Stimulated activated CD4-positive, alpha-beta T cell treated with anti-CD3 and anti-CD28 coated beads, Interleukin-4, amount 100 ng/mL, for 1 hour (primary cell): Measurements from ENCODE around the gene RPL18.
"Not testable (repeated sequence)": the region's sequence is repeated elsewhere in the genome, so short reads cannot be mapped to it uniquely, and the experiment has no call there.

Experiments
- DNase-seq: peaks from one replicate; pipeline ENCODE4 v3.0.0-alpha.2; 2020

Gene RPL18

GRCh38 chr19:48613024-48613851 is 5.7 kb downstream of the RPL18 start:
- DNase-seq, result no peak

DNA sequence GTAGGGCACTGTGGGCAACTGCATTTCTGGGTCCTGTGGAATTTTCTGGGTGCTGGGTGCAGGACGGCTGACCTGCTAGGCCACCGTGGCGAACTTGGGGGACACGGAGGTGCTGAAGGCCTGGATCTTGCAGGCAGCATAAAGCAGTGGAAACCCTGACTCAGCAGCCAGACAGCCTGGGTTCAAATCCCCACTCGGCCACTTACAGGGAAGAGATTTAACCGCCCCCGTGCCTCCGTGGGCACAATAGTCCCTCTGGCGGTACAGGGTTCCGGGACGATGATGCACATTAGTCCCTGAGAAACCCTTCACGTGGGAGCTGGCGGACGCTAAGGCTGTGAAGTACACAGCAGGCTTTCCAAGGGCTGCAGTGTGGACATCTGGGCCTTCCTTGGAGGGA is 7.1 kb downstream of the RPL18 start:
- DNase-seq, result no peak

DNA sequence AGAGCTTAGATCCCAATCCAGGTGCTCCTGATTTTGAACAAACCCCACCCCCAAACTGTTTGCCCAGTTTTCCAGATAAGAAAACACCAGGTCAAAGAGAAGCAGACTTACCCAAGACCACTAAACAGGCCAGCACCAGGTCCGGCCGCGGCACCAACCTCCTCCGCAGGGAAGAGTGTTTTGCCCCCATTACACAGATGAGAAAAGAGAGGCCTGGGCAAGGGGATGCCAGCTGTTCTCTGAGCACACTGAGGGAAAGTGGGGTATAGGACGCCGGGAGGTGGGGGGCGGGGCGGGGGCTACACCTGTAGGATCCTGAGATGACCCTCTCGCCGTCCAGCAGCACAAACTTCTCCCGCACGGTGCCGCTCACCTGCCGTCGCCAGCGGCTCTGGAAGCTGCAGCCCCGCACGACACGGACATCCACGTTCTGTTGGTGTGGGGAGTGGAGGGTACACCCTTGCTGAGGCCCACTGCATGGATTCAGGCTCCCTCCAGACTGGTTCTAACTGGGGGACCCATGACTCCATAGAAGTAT is 9.3 kb downstream of the RPL18 start:
- no peak for DNase-seq

DNA sequence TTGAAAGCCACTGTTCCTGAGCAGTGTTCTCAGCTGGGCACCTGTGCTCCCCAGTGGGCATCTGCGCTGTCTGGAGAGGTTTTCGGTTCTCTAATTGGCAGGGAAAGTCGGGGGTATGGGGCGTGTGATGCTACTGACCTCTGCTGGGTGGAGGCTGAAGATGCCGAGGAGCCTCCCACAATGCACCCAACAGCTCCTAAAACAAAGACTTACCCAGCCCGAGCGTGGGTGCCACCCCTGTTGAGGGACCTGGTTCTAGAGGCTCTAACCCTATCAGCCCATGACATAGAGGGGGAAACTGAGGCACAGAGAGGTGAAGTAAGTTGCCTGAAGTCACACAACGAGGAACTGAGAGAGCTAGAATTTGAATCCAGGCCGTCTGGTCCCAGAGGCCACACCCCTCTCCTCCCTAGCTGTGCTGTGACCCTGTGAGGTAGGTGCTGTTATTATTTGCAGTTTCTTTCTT is 10.1 kb downstream of the RPL18 start:
- peak; percentile 38 for DNase-seq

- no peak for DNase-seq
Measured at GRCh38 chr19:48607359-48607755, 11.6 kb downstream of the RPL18 start.

DNA sequence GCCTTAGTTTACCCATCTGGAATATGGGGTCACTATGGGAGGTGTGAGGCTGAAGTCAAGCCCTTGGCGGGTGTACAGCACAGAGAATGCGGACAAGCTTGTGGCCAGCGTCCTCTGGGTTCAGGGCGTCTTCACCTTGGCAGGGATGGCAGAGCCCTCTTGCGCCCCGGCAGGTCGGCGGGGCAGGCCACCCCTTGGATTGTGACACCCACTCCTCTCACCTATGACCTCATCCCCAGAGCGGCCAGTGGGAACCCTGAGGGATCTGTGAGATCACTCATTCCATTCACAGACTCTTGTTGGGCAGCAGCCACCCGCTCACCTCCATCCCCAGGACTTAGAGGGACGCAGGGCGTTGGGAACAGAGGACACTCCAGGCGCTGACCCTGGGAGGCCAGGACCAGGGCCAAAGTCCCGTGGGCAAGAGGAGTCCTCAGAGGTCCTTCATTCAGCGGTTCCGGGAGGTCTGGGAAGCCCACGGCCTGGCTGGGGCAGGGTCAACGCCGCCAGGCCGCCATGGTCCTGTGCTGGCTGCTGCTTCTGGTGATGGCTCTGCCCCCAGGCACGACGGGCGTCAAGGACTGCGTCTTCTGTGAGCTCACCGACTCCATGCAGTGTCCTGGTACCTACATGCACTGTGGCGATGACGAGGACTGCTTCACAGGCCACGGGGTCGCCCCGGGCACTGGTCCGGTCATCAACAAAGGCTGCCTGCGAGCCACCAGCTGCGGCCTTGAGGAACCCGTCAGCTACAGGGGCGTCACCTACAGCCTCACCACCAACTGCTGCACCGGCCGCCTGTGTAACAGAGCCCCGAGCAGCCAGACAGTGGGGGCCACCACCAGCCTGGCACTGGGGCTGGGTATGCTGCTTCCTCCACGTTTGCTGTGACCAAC is 12.3 kb downstream of the RPL18 start, which contains the start of gene SPACA4:
Gene SPACA4 (plus strand): TSS at position 280 of the 896 bp plus-strand sequence. CDS start 237 bp downstream, at position 517.
- DNase-seq, result no peak

DNA sequence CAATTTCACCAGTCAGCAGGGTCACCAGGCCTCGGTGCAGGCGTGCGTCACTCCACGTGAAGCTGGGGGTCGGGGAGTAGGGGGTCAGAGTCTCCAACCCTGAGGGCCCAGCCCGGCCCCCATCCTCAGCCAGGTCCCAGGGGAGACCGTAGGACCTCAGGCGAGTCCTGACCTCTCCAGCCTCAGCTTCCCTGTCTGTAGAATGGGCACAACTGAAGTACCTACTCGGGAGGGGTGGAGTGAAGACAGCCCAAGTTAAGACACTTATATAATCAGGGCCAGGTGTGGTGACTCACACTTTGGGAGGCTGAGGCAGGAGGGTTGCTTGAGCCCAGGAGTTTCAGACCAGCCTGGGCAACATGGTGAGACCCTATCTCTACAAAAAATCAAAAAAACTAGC is 15.1 kb downstream of the RPL18 start:
- DNase-seq, result no peak

DNA sequence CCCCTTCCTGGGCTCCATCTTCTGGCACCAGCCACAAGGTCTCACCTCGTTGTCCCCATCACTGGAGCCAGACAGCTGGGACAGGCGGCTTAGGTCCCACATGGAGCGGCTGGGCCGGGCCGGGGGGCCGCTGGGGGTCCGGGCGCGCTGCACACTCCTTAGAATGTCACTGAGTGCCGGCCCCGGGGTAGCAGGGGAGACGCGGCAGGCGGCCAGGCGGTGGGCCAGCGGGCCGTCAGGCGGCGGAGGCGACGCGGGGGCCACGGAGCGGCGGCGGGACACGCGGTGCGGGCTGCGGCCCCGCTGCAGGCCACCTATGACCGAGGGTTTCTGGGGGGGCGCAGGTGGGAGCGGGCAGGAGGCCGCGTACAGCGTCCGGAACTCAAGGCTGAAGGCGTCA is 15.5 kb downstream of the RPL18 start:
- no peak for DNase-seq

- no peak for DNase-seq
Measured at GRCh38 chr19:48603001-48603400, 16.0 kb downstream of the RPL18 start.

- DNase-seq, result no peak
Measured at GRCh38 chr19:48600679-48601417, 18.1 kb downstream of the RPL18 start.

DNA sequence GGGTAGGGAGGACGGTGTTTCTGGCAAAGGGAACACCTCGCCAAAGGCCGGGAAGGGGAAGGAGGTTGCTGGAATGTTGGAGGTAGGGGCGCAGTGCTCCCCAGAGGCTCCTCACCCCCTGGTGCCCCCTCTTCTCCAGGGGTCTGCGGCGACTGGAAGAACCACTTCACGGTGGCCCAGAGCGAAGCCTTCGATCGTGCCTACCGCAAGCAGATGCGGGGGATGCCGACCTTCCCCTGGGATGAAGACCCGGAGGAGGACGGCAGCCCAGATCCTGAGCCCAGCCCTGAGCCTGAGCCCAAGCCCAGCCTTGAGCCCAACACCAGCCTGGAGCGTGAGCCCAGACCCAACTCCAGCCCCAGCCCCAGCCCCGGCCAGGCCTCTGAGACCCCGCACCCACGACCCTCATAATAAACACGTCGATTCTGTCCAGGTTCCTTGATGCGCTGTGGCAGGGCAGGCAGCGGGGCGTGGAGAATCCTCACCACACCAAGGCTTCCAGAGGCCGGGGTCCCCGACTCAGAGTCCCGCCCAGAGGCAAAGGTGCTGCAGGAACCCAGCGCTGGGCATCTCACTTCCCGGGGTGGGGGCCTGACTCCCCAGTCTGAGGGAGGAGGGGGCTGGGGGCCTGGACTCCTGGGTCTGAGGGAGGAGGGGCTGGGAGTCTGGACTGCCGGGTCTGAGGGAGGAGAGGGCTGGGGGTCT is 19.8 kb downstream of the RPL18 start:
- no peak for DNase-seq

- DNase-seq, result peak; percentile 29
Measured at GRCh38 chr19:48596679-48597465, 22.1 kb downstream of the RPL18 start.

DNA sequence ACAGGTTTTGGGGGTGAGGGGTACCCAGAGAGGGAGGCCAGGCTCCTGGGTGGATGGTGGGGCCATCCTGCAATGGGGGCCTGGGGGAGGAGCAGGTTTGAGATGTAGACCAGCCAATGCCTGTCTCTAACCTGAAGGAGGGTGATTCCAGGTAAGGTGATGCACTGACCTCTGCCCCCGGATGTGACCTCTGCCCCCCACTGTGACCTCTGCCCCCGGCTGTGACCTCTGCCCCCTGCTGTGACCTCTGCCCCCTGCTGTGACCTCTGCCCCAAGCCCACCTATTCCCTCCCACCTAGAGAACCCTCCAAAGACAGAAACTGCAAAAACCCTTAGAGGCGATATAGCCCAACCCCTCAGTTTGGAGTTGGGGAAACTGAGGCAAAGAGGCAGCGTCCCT is 22.7 kb downstream of the RPL18 start:
- no peak for DNase-seq

- DNase-seq, result no peak
Measured at GRCh38 chr19:48595833-48596232, 23.1 kb downstream of the RPL18 start.

DNA sequence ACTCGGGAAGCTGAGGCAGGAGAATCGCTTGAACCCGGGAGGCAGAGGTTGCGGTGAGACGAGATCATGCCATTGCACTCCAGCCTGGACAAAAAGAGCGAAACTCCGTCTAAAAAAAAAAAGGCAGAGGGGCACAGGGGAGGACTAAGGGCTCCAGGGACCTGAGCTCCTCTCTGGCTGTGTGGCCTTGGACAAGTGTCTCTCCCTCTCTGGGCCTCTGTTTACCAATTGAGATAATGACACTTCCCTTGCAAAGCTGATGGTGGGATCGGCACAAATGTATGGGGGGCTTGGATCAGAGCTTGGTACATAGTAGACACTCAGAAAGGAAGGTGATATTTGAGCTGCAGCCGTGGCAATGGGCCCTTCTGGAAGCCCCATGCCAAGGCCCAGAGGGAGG is 23.8 kb downstream of the RPL18 start:
- DNase-seq, result no peak

DNA sequence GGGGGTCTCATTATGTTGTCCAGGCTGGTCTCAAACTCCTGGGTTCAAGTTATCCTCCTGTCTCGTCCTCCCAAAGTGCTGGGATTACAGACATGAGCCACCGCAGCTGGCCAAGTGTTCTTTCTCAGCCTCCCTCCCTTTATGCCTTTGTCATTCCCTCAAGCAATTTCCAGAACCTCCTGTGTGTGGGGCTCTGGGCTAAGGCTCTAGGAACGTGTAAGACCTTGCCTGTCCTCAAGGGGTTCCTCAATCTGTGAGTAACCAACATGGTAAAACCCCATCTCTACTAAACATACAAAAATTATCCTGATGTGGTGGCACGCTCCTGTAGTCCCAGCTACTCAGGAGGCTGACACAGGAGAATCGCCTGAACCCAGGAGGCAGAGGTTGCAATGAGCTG is 28.0 kb downstream of the RPL18 start:
- DNase-seq, result no peak

GRCh38 chr19:48588670-48589401 is 30.1 kb downstream of the RPL18 start:
- DNase-seq, result peak; percentile 86

- no peak for DNase-seq
Measured at GRCh38 chr19:48587387-48587786, 31.6 kb downstream of the RPL18 start.

DNA sequence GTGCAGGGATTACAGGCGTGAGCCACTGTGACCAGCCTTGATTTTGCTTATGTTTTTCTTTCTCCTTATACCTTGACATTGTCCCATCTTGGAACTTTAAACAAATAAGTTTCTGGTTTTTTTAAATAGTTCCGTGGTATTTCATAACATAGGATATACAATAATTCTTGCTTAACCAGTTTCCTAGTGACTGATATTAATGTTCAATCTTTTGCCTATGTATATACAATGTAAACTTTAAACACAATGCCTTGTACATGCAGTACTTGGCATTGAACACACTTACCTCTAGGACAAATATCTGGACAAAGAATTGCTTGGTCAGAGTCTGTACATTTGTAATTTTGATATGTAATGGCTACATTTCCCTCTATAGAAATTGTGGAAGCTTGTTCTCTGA is 36.8 kb downstream of the RPL18 start:
- no peak for DNase-seq

DNA sequence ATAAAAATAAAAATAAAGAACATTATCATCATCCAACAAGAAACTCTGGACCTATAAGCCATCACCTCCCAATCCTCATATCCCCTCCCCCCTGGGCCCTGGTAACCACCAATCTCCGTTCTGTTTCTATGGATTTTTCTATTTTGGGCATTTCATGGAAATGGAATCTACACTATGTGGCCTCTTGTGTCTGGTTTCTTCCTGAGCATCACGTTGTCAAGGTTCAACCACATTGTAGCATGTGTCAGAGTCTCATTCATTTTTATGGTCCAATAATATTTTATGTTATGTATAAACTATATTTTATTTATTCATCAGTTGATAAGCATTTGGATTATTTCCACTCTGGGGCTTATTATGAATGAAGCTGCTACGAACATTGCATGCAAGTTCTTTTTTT is 40.1 kb downstream of the RPL18 start:
- DNase-seq, result no peak

- DNase-seq, result not testable (repeated sequence)
Measured at GRCh38 chr19:48577908-48578307, 41.1 kb downstream of the RPL18 start.
